Endothelial cell of umbilical vein (primary cell): ENCODE data around the gene NSUN4. TPM values are rescaled to one million over a fixed set of nuclear protein-coding genes. Genes with fewer than 3 reads are reported as not detected.

Experiments used
- BruUV-seq: library from RNA; stranded (reverse); fragments of 400-500 nt; replicated peaks from 2 replicates; lab custom pipeline; 2021; lab: Mats Ljungman, UMichigan
- CTCF ChIA-PET: fragments of 300-600, 350-600 bp; sonication (Branson Sonifier 250); formaldehyde crosslinking; loops from one replicate; lab custom pipeline; 2021; ENCODE audit warnings: antibody characterized with exemption, inconsistent platforms; lab: Charles Lee
- POLR2A ChIA-PET: fragments of 300-600, 350-600 bp; sonication (Branson Sonifier 250); formaldehyde crosslinking; loops from one replicate; lab custom pipeline; 2021; ENCODE audit warnings: antibody characterized with exemption, inconsistent platforms; lab: Charles Lee
- DNase-seq: peaks from one replicate; pipeline ENCODE4 v3.0.0-alpha.2; 2011; ENCODE audit warnings: low read depth, low spot score
- FAIRE-seq: peaks from 2 replicates; lab custom pipeline; 2011; peaks lifted over from hg19 to GRCh38; lab: Jason Lieb, UNC
- H2AFZ ChIP-seq: 2 replicates; pipeline ENCODE4 v1.6.0; 2012; ENCODE audit warnings: low read depth, low read length, control low read depth, inconsistent platforms
- H3K27ac ChIP-seq: 2 replicates; pipeline ENCODE4 v1.5.1; 2011; ENCODE audit warnings: low read depth, mild to moderate bottlenecking, control low read depth, low read length, moderate library complexity; ENCODE audit not compliant: insufficient read depth
- H3K27me3 ChIP-seq, 2 experiments: 2 replicates each; pipeline versions ENCODE4 v1.6.0 to v1.6.1; 2011; ENCODE audit warnings: low read length in 2 of 2, mixed read lengths in 1 of 2; ENCODE audit not compliant: control insufficient read depth in 2 of 2, insufficient read depth in 2 of 2
- H3K36me3 ChIP-seq, 2 experiments: 2 replicates in 1 of 2; 3 replicates in 1 of 2; pipeline ENCODE4 v1.5.1; 2011; ENCODE audit warnings: low read length in 2 of 2, mild to moderate bottlenecking in 1 of 2, moderate library complexity in 1 of 2; ENCODE audit not compliant: control insufficient read depth in 2 of 2, insufficient read depth in 2 of 2; ENCODE audit errors: extremely low read depth in 1 of 2
- H3K4me1 ChIP-seq: 3 replicates; pipeline ENCODE4 v1.5.1; 2011; ENCODE audit warnings: mild to moderate bottlenecking, low read length; ENCODE audit not compliant: control insufficient read depth, insufficient read depth; ENCODE audit errors: extremely low read depth
- H3K4me2 ChIP-seq: 2 replicates; pipeline ENCODE4 v1.6.1; 2011; ENCODE audit warnings: low read length, control low read depth, mixed read lengths; ENCODE audit not compliant: insufficient read depth
- H3K4me3 ChIP-seq, 3 experiments: fragments of 200-600 bp in 1 of 3; sonication (generic), shearing (Covaris generic) in 1 of 3; replicated peaks in 1 of 3; 2 replicates each; pipeline ENCODE4 v1.5.1; 2011 to 2016; ENCODE audit warnings: control low read depth in 3 of 3, low read length in 3 of 3, mild to moderate bottlenecking in 2 of 3, inconsistent platforms in 1 of 3, low read depth in 1 of 3, moderate library complexity in 1 of 3; ENCODE audit not compliant: insufficient read depth in 1 of 3
- H3K79me2 ChIP-seq: 2 replicates; pipeline ENCODE4 v1.6.0; 2012; ENCODE audit warnings: low read length, inconsistent platforms; ENCODE audit not compliant: control insufficient read depth, insufficient read depth
- H3K9ac ChIP-seq: replicated peaks from 2 replicates; pipeline ENCODE3; 2011; ENCODE audit warnings: low read length, control low read depth; ENCODE audit not compliant: insufficient read depth; ENCODE audit errors: extremely low read depth
- H3K9me1 ChIP-seq: replicated peaks from 3 replicates; pipeline ENCODE4 v1.6.0; 2011; ENCODE audit warnings: mild to moderate bottlenecking, low read length; ENCODE audit not compliant: control insufficient read depth, insufficient read depth; ENCODE audit errors: extremely low read depth
- H3K9me3 ChIP-seq: replicated peaks from 2 replicates; pipeline ENCODE4 v1.5.1; 2012; ENCODE audit warnings: low read length, inconsistent platforms; ENCODE audit not compliant: control insufficient read depth, insufficient read depth
- H4K20me1 ChIP-seq: replicated peaks from 2 replicates; pipeline ENCODE3; 2011; ENCODE audit warnings: mild to moderate bottlenecking, low read length; ENCODE audit not compliant: control insufficient read depth, insufficient read depth; ENCODE audit errors: extremely low read depth
- EZH2 ChIP-seq: IDR thresholded peaks from 2 replicates; pipeline ENCODE4 v1.6.1; 2012; ENCODE audit warnings: borderline replicate concordance, low read depth, mild to moderate bottlenecking, moderate library complexity, low read length, inconsistent platforms; ENCODE audit not compliant: severe bottlenecking
- FOS ChIP-seq: IDR thresholded peaks from 2 replicates; pipeline ENCODE4 v1.6.1; 2011; ENCODE audit warnings: mild to moderate bottlenecking, low read length, moderate library complexity, borderline replicate concordance; ENCODE audit not compliant: insufficient read depth
- GATA2 ChIP-seq: IDR thresholded peaks from 2 replicates; pipeline ENCODE4 v1.7.0; 2011; ENCODE audit warnings: low read depth, mild to moderate bottlenecking, moderate library complexity, mixed read lengths, low read length; ENCODE audit not compliant: insufficient read length, insufficient read depth
- JUN ChIP-seq: IDR thresholded peaks from 2 replicates; pipeline ENCODE4 v1.6.1; 2011; ENCODE audit warnings: borderline replicate concordance, low read depth; ENCODE audit not compliant: insufficient read length, insufficient read depth
- MAX ChIP-seq: IDR thresholded peaks from 2 replicates; pipeline ENCODE4 v1.6.1; 2011; ENCODE audit not compliant: insufficient read depth, insufficient read length
- MYC ChIP-seq: IDR thresholded peaks from one replicate; pipeline ENCODE4 v1.6.1; 2011; ENCODE audit warnings: mild to moderate bottlenecking, low read depth, low read length
- POLR2A ChIP-seq: IDR thresholded peaks from 2 replicates; pipeline ENCODE4 v1.6.1; 2012; ENCODE audit warnings: low read depth, mild to moderate bottlenecking, control low read depth, low read length
- POLR2AphosphoS5 ChIP-seq: IDR thresholded peaks from 2 replicates; pipeline ENCODE4 v1.6.1; 2012; ENCODE audit warnings: low read depth, mild to moderate bottlenecking, control low read depth, low read length, moderate library complexity; ENCODE audit not compliant: insufficient read depth
- dilution Hi-C: fragments of 300-500 bp; cut with MboI; formaldehyde crosslinking; loops from one replicate; pipeline ENCODE4 v1.15.0; 2019; ENCODE audit warnings: low sequenced_read_pairs; ENCODE audit not compliant: extremely low pct_ligation_motif_present
- intact Hi-C: fragments of 100-400 bp; cut with micrococcal nuclease; formaldehyde crosslinking; loops from one replicate; pipeline ENCODE4 v1.10.0; 2022
- polyA plus RNA-seq, 4 experiments: library from polyadenylated mRNA; depleted of rRNA in 3 of 4; stranded (reverse) in 3 of 4; unstranded in 1 of 4; fragments of >200 nt; gene quantifications; 2 replicates each; pipeline versions ENCODE4 v1.2.1 to v1.2.3, GENCODE V29; 2011 to 2012; ENCODE audit warnings: missing spikeins in 1 of 4
- total RNA-seq: library from RNA; stranded (reverse); gene quantifications from 2 replicates; pipeline ENCODE4 v1.2.3, GENCODE V29; 2021
- TF ChIP-seq, protein P1 (sequence below), 2 donors: IDR thresholded peaks; 1 replicate in 1 of 2; 2 replicates in 1 of 2; pipeline ENCODE4 v1.5.1; 2011; ENCODE audit warnings: low read length in 2 of 2, mild to moderate bottlenecking in 2 of 2, moderate library complexity in 2 of 2, control low read depth in 1 of 2, inconsistent platforms in 1 of 2, low read depth in 1 of 2; ENCODE audit not compliant: insufficient read depth in 1 of 2; ENCODE audit errors: extremely low read depth in 1 of 2

NSUN4 gene
- total and polyA plus RNA-seq, 2 donors (not counting 3 experiments of a cell fraction or from before 2014, with no cell fraction given), result 21.6 to 23.4 TPM

GRCh38 chr1:46401964-46402626 lies 61.5 kb downstream of the NSUN4 start:
- peak; percentile 33 for DNase-seq
- ChIA-PET CTCF (interaction anchor here (0.9 to 1.3 kb wide), 3 partner anchors 40 to 125 kb away, joined by 3 to 4 read pairs (median 3); no protein-coding TSS in a partner anchor), POLR2A (no interaction called here)
- Histone ChIP-seq H3K9me1 (no peaks in the 10 kb centered on the region), H3K9ac (no peak overlapping the region), H3K79me2 (no peaks in the 10 kb centered on the region), H3K4me3 (no peak overlapping the region), H3K4me1 (no peaks in the 10 kb centered on the region), H2AFZ (no peak overlapping the region), H3K27me3 (peaks cover 0 to 2% of the 10 kb centered on the region in 2 experiments), H3K4me2 (no peak overlapping the region), H3K9me3 (no peaks in the 10 kb centered on the region), H3K27ac (no peak overlapping the region), H3K36me3 (no peaks in the 10 kb centered on the region), H4K20me1 (no peaks in the 10 kb centered on the region)
- TF ChIP-seq POLR2AphosphoS5 (no peak), POLR2A (no peak), MAX (no peak), EZH2 (no peak), GATA2 (no peak), FOS (no peak), JUN (no peak), MYC (no peak)
- TF ChIP-seq, protein P1, sequence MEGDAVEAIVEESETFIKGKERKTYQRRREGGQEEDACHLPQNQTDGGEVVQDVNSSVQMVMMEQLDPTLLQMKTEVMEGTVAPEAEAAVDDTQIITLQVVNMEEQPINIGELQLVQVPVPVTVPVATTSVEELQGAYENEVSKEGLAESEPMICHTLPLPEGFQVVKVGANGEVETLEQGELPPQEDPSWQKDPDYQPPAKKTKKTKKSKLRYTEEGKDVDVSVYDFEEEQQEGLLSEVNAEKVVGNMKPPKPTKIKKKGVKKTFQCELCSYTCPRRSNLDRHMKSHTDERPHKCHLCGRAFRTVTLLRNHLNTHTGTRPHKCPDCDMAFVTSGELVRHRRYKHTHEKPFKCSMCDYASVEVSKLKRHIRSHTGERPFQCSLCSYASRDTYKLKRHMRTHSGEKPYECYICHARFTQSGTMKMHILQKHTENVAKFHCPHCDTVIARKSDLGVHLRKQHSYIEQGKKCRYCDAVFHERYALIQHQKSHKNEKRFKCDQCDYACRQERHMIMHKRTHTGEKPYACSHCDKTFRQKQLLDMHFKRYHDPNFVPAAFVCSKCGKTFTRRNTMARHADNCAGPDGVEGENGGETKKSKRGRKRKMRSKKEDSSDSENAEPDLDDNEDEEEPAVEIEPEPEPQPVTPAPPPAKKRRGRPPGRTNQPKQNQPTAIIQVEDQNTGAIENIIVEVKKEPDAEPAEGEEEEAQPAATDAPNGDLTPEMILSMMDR (IDR thresholded peaks at IDR 0.05; ENCODE audit: extremely low read depth in 1 of 2, insufficient read depth in 1 of 2, low read depth in 1 of 2, low read length in 2 of 2), result no peak
- FAIRE-seq, result no peak
- no TSS peak for BruUV-seq
- dilution Hi-C loops (no loop called here), intact Hi-C loops (loop anchor here (1.0 kb wide), 1 partner anchor 8 kb away; the partner anchor contains the start of gene FAAH)
